CD4-positive, alpha-beta memory T cell (primary cell): ENCODE measurements around the gene SEZ6L. TPM values are rescaled to one million over a fixed set of nuclear protein-coding genes. Genes with fewer than 3 reads are reported as not detected.

Experiments used
- CTCF ChIA-PET: fragments of 350-600 bp; sonication (Branson Sonifier 250); formaldehyde crosslinking; loops from one replicate; lab custom pipeline; 2021; ENCODE audit warnings: inconsistent platforms; ENCODE audit not compliant: partially characterized antibody; lab: Charles Lee
- POLR2A ChIA-PET: fragments of 350-600 bp; sonication (Branson Sonifier 250); formaldehyde crosslinking; loops from one replicate; lab custom pipeline; 2021; ENCODE audit not compliant: partially characterized antibody; lab: Charles Lee
- DNase-seq, 5 donors: peaks; one replicate each; pipeline versions ENCODE4 v3.0.0 to v3.0.0-alpha.2; 2020 to 2022; ENCODE audit warnings: mixed read lengths in 1 of 5
- H3K27ac ChIP-seq: one replicate; pipeline ENCODE4 v1.7.0; 2013; ENCODE audit warnings: low read depth, low read length
- H3K27me3 ChIP-seq: 2 replicates; pipeline ENCODE4 v1.7.0; 2013; ENCODE audit warnings: mild to moderate bottlenecking, low read length, moderate library complexity; ENCODE audit not compliant: insufficient read depth
- H3K36me3 ChIP-seq: 2 replicates; pipeline ENCODE4 v1.7.0; 2013; ENCODE audit warnings: mild to moderate bottlenecking, low read length, moderate library complexity; ENCODE audit not compliant: insufficient read depth
- H3K4me1 ChIP-seq: 2 replicates; pipeline ENCODE4 v1.7.0; 2013; ENCODE audit warnings: mild to moderate bottlenecking, low read length, moderate library complexity; ENCODE audit not compliant: insufficient read depth
- H3K4me3 ChIP-seq, 2 donors: one replicate each; pipeline ENCODE4 v1.7.0; 2013; ENCODE audit warnings: low read length in 2 of 2, mild to moderate bottlenecking in 1 of 2
- H3K9me3 ChIP-seq, 2 donors: one replicate each; pipeline ENCODE4 v1.7.0; 2013; ENCODE audit warnings: low read length in 2 of 2, control low read depth in 1 of 2; ENCODE audit not compliant: control insufficient read depth in 1 of 2
- H3K27ac Mint-ChIP-seq, 7 donors: one replicate each; pipeline ENCODE4 v1.8.0; 2020 to 2021; ENCODE audit warnings: mixed read lengths in 7 of 7, mild to moderate bottlenecking in 6 of 7, inconsistent platforms in 3 of 7, moderate library complexity in 3 of 7
- H3K27me3 Mint-ChIP-seq, 2 donors: one replicate each; pipeline ENCODE4 v1.8.0; 2020 to 2021; ENCODE audit warnings: mixed read lengths in 2 of 2
- H3K36me3 Mint-ChIP-seq, 2 donors: one replicate each; pipeline ENCODE4 v1.8.0; 2020 to 2021; ENCODE audit warnings: mixed read lengths in 2 of 2, inconsistent platforms in 1 of 2, mild to moderate bottlenecking in 1 of 2
- H3K4me1 Mint-ChIP-seq, 4 donors: one replicate each; pipeline ENCODE4 v1.8.0; 2020 to 2021; ENCODE audit warnings: mixed read lengths in 4 of 4, mild to moderate bottlenecking in 1 of 4
- H3K4me3 Mint-ChIP-seq, 8 donors: one replicate each; pipeline ENCODE4 v1.8.0; 2020 to 2021; ENCODE audit warnings: mixed read lengths in 8 of 8, mild to moderate bottlenecking in 7 of 8, moderate library complexity in 6 of 8, inconsistent platforms in 3 of 8
- H3K9me3 Mint-ChIP-seq, 8 donors: one replicate each; pipeline ENCODE4 v1.8.0; 2020 to 2021; ENCODE audit warnings: mixed read lengths in 8 of 8, mild to moderate bottlenecking in 5 of 8, inconsistent platforms in 3 of 8, moderate library complexity in 1 of 8
- intact Hi-C: fragments of 100-400 bp; cut with micrococcal nuclease; formaldehyde crosslinking; loops from one replicate; pipeline ENCODE4 v1.15.1; 2023
- polyA plus RNA-seq, 2 donors: library from polyadenylated mRNA; unstranded; fragments of 300-500 nt; fragmentation: Illumina TruSeq; gene quantifications; one replicate each; pipeline ENCODE4 v1.2.3, GENCODE V29; 2021
- total RNA-seq, 2 experiments: library from RNA; stranded (reverse); gene quantifications; one replicate each; pipeline ENCODE4 v1.2.3, GENCODE V29; 2021

SEZ6L gene
- total and polyA plus RNA-seq, 4 experiments from 2014 or later, result not detected

- H3K27ac ChIP-seq, result no peak overlapping the region
- intact Hi-C loops, result no loop called here
- Mint-ChIP-seq H3K4me3 (no peak overlapping the region), H3K4me1 (no peaks in the 10 kb centered on the region), H3K36me3 (no peaks in the 10 kb centered on the region), H3K27ac (peak overlapping the region in 1 of 7 donors; percentile 10), H3K27me3 (peaks cover 1 to 16% of the 10 kb centered on the region in 2 donors), H3K9me3 (no peaks in the 10 kb centered on the region)
- POLR2A ChIA-PET, result no interaction called here
- H3K9me3 ChIP-seq, result no peaks in the 10 kb centered on the region
- no peaks in the 10 kb centered on the region for H3K36me3 ChIP-seq
- DNase-seq, result no peak
- CTCF ChIA-PET, result no interaction called here
- H3K27me3 ChIP-seq, result no peaks in the 10 kb centered on the region
- no peak overlapping the region for H3K4me3 ChIP-seq
- H3K4me1 ChIP-seq, result no peaks in the 10 kb centered on the region
Measured at GRCh38 chr22:26393929-26394328, 224.7 kb downstream of the SEZ6L start.

GRCh38 chr22:26394777-26395176 lies 225.5 kb downstream of the SEZ6L start:
- H3K27ac Mint-ChIP-seq, result peak overlapping the region in 1 of 7 donors; percentile 14
- H3K9me3 ChIP-seq, result no peaks in the 10 kb centered on the region
- ChIA-PET CTCF (interaction anchor here (0.6 to 5.0 kb wide), 5 partner anchors 29 to 249 kb away, joined by 3 to 51 read pairs (median 3); no protein-coding TSS in a partner anchor), POLR2A (no interaction called here)
- intact Hi-C loops, result no loop called here
- H3K27ac ChIP-seq, result no peak overlapping the region
- no peaks in the 10 kb centered on the region for H3K36me3 Mint-ChIP-seq
- H3K9me3 Mint-ChIP-seq, result no peaks in the 10 kb centered on the region
- H3K4me3 ChIP-seq, result no peak overlapping the region
- DNase-seq, result no peak
- H3K36me3 ChIP-seq, result no peaks in the 10 kb centered on the region
- no peaks in the 10 kb centered on the region for H3K4me1 ChIP-seq
- peaks cover 1 to 12% of the 10 kb centered on the region in 2 donors for H3K27me3 Mint-ChIP-seq
- no peaks in the 10 kb centered on the region for H3K27me3 ChIP-seq
- H3K4me3 Mint-ChIP-seq, result no peak overlapping the region
- H3K4me1 Mint-ChIP-seq, result no peaks in the 10 kb centered on the region

GRCh38 chr22:26395926-26396325 lies 226.7 kb downstream of the SEZ6L start:
- H3K4me3 ChIP-seq, result no peak overlapping the region
- no peaks in the 10 kb centered on the region for H3K4me1 Mint-ChIP-seq
- H3K27me3 ChIP-seq, result no peaks in the 10 kb centered on the region
- no peak overlapping the region for H3K27ac ChIP-seq
- H3K27me3 Mint-ChIP-seq, result peaks cover 1 to 9% of the 10 kb centered on the region in 2 donors
- no peak overlapping the region for H3K4me3 Mint-ChIP-seq
- H3K27ac Mint-ChIP-seq, result no peak overlapping the region
- no peaks in the 10 kb centered on the region for H3K36me3 Mint-ChIP-seq
- no peaks in the 10 kb centered on the region for H3K4me1 ChIP-seq
- no peaks in the 10 kb centered on the region for H3K9me3 ChIP-seq
- ChIA-PET POLR2A (no interaction called here), CTCF (interaction anchor here (1.3 to 5.0 kb wide), 4 partner anchors 29 to 66 kb away, joined by 3 to 51 read pairs (median 10); no protein-coding TSS in a partner anchor)
- no peaks in the 10 kb centered on the region for H3K36me3 ChIP-seq
- DNase-seq, result no peak
- intact Hi-C loops, result no loop called here
- H3K9me3 Mint-ChIP-seq, result no peaks in the 10 kb centered on the region

- DNase-seq, result peak; percentile 36 to 56 (median 46)
- H3K9me3 Mint-ChIP-seq, result no peaks in the 10 kb centered on the region
- H3K27me3 ChIP-seq, result no peaks in the 10 kb centered on the region
- no peak overlapping the region for H3K27ac Mint-ChIP-seq
- no peaks in the 10 kb centered on the region for H3K36me3 ChIP-seq
- intact Hi-C loops, result loop anchor here (1.0 to 2.0 kb wide), 3 partner anchors 267 to 1404 kb away; no protein-coding TSS in a partner anchor
- H3K4me1 Mint-ChIP-seq, result no peaks in the 10 kb centered on the region
- no peak overlapping the region for H3K4me3 Mint-ChIP-seq
- no peak overlapping the region for H3K4me3 ChIP-seq
- H3K27ac ChIP-seq, result no peak overlapping the region
- H3K9me3 ChIP-seq, result no peaks in the 10 kb centered on the region
- no peaks in the 10 kb centered on the region for H3K36me3 Mint-ChIP-seq
- no peaks in the 10 kb centered on the region for H3K4me1 ChIP-seq
- ChIA-PET POLR2A (interaction anchor here (1.3 kb wide), 1 partner anchor 30 kb away, joined by 4 read pairs; no protein-coding TSS in a partner anchor), CTCF (interaction anchor here (0.5 to 5.0 kb wide), 3 partner anchors 10 to 97 kb away, joined by 4 to 51 read pairs (median 6); no protein-coding TSS in a partner anchor)
- peaks cover 5 to 6% of the 10 kb centered on the region in 2 donors for H3K27me3 Mint-ChIP-seq
Measured at GRCh38 chr22:26398741-26399153, 229.5 kb downstream of the SEZ6L start.

GRCh38 chr22:26399289-26399688 lies 230.0 kb downstream of the SEZ6L start:
- Mint-ChIP-seq H3K27ac (no peak overlapping the region), H3K36me3 (no peaks in the 10 kb centered on the region), H3K27me3 (peaks cover 2 to 6% of the 10 kb centered on the region in 2 donors), H3K4me1 (no peaks in the 10 kb centered on the region), H3K4me3 (no peak overlapping the region), H3K9me3 (no peaks in the 10 kb centered on the region)
- H3K4me3 ChIP-seq, result no peak overlapping the region
- no peaks in the 10 kb centered on the region for H3K36me3 ChIP-seq
- ChIA-PET POLR2A (interaction anchor here (1.3 kb wide), 1 partner anchor 29 kb away, joined by 4 read pairs; no protein-coding TSS in a partner anchor), CTCF (interaction anchor here (0.5 to 5.0 kb wide), 4 partner anchors 61 to 266 kb away, joined by 4 to 51 read pairs (median 17); no protein-coding TSS in a partner anchor)
- no peak overlapping the region for H3K27ac ChIP-seq
- no peaks in the 10 kb centered on the region for H3K9me3 ChIP-seq
- no peak for DNase-seq
- no peaks in the 10 kb centered on the region for H3K27me3 ChIP-seq
- intact Hi-C loops, result loop anchor here (2.0 kb wide), 2 partner anchors 274 to 1404 kb away; no protein-coding TSS in a partner anchor
- H3K4me1 ChIP-seq, result no peaks in the 10 kb centered on the region

GRCh38 chr22:26401726-26402125 lies 232.5 kb downstream of the SEZ6L start:
- no peaks in the 10 kb centered on the region for H3K36me3 Mint-ChIP-seq
- H3K4me1 Mint-ChIP-seq, result no peaks in the 10 kb centered on the region

GRCh38 chr22:26404851-26405421 lies 235.7 kb downstream of the SEZ6L start:
- peak overlapping the region in 1 of 7 donors; percentile 25 for H3K27ac Mint-ChIP-seq

More at GRCh38 chr22:26401726-26402125, 232.5 kb downstream of the SEZ6L start:
- no peaks in the 10 kb centered on the region for H3K4me1 ChIP-seq
- no peak overlapping the region for H3K4me3 ChIP-seq
- no peaks in the 10 kb centered on the region for H3K36me3 ChIP-seq
- ChIA-PET CTCF (interaction anchor here (0.6 to 3.6 kb wide), 3 partner anchors 22 to 242 kb away, joined by 3 to 26 read pairs (median 5); no protein-coding TSS in a partner anchor), POLR2A (no interaction called here)
- no peaks in the 10 kb centered on the region for H3K27me3 ChIP-seq
- no peaks in the 10 kb centered on the region for H3K9me3 ChIP-seq
- H3K27ac Mint-ChIP-seq, result peak overlapping the region in 1 of 7 donors; percentile 54
- no peaks in the 10 kb centered on the region for H3K9me3 Mint-ChIP-seq
- no peak overlapping the region for H3K4me3 Mint-ChIP-seq
- no peak for DNase-seq
- no peak overlapping the region for H3K27ac ChIP-seq
- intact Hi-C loops, result no loop called here
- H3K27me3 Mint-ChIP-seq, result peaks cover 6% of the 10 kb centered on the region in 2 donors

More at GRCh38 chr22:26404851-26405421, 235.7 kb downstream of the SEZ6L start:
- no peaks in the 10 kb centered on the region for H3K27me3 ChIP-seq
- intact Hi-C loops, result no loop called here
- POLR2A ChIA-PET, result no interaction called here
- H3K9me3 ChIP-seq, result no peaks in the 10 kb centered on the region
- no peak overlapping the region for H3K27ac ChIP-seq
- no peaks in the 10 kb centered on the region for H3K9me3 Mint-ChIP-seq
- H3K36me3 ChIP-seq, result no peaks in the 10 kb centered on the region
- H3K4me3 ChIP-seq, result no peak overlapping the region
- H3K4me1 Mint-ChIP-seq, result no peaks in the 10 kb centered on the region
- no peak overlapping the region for H3K4me3 Mint-ChIP-seq
- no peaks in the 10 kb centered on the region for H3K4me1 ChIP-seq
- no peak for DNase-seq
- CTCF ChIA-PET, result interaction anchor here (0.9 kb wide), 1 partner anchor 39 kb away, joined by 4 read pairs; no protein-coding TSS in a partner anchor
- no peaks in the 10 kb centered on the region for H3K36me3 Mint-ChIP-seq
- peaks cover 9 to 13% of the 10 kb centered on the region in 2 donors for H3K27me3 Mint-ChIP-seq
